Stimulated activated naive CD8-positive, alpha-beta T cell treated with anti-CD3 and anti-CD28 coated beads, Interleukin-15, Interleukin-2, amounts not matched to agents 100 ng/mL and 50 ng/mL, for 24 hours (primary cell): Measurements from ENCODE around the gene TIMP1.

Experiments used
- H3K27ac Mint-ChIP-seq: one replicate; pipeline ENCODE4 v1.8.0; 2021; ENCODE audit warnings: mild to moderate bottlenecking, mixed read lengths
- H3K27me3 Mint-ChIP-seq: one replicate; pipeline ENCODE4 v1.8.0; 2021; ENCODE audit warnings: mixed read lengths
- H3K36me3 Mint-ChIP-seq: one replicate; pipeline ENCODE4 v1.8.0; 2021; ENCODE audit warnings: low read depth, mixed read lengths
- H3K4me1 Mint-ChIP-seq: one replicate; pipeline ENCODE4 v1.8.0; 2021; ENCODE audit warnings: low read depth, mixed read lengths
- H3K4me3 Mint-ChIP-seq: one replicate; pipeline ENCODE4 v1.8.0; 2021; ENCODE audit warnings: mild to moderate bottlenecking, mixed read lengths
- H3K9me3 Mint-ChIP-seq: one replicate; pipeline ENCODE4 v1.8.0; 2021; ENCODE audit warnings: mixed read lengths

The TIMP1 gene

DNA sequence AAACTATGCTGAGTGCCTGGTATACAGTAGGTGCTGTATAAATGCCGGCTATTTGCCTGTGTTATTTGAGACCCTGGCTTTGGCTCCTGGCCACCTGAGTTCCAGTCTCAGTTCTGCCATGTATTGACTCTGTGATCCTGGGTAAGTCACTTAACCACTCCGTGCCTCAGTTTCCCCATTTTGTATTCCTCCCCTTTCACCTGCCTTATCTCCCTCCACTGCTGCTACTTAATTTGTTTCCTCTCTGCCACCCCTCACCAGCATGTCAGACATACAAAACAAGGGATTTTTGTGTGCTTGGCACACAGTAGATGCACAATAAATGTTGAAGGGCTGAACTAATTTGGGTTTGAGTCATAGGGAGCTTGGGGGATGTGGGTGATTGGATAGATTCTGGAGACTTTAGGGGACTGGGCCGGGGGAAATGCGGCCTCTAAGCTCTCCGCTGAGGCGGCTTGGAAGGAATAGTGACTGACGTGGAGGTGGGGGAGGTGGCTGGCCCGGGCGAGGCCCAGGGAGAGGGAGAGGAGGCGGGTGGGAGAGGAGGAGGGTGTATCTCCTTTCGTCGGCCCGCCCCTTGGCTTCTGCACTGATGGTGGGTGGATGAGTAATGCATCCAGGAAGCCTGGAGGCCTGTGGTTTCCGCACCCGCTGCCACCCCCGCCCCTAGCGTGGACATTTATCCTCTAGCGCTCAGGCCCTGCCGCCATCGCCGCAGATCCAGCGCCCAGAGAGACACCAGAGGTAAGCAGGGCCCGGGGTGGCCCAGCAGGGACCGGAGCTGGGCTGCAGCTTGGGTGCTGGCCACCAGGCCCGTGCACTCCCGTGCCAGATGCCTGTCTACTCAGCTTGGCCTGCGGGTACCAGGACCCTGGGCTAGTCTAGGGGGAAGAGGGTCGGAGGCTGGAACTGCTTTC lies at the start of gene TIMP1:
Gene TIMP1 (plus strand): TSS at position 706 of the 917 bp plus-strand sequence. CDS start 980 bp downstream, outside the sequence.
- Mint-ChIP-seq H3K27ac (peak within 1 kb of the TSS; percentile 65), H3K9me3 (no peaks in the 10 kb centered on the region), H3K36me3 (peaks cover 5% of the 10 kb centered on the region), H3K4me3 (peak within 1 kb of the TSS; percentile 51), H3K27me3 (peaks cover 1% of the 10 kb centered on the region), H3K4me1 (peaks cover 54% of the 10 kb centered on the region)

DNA sequence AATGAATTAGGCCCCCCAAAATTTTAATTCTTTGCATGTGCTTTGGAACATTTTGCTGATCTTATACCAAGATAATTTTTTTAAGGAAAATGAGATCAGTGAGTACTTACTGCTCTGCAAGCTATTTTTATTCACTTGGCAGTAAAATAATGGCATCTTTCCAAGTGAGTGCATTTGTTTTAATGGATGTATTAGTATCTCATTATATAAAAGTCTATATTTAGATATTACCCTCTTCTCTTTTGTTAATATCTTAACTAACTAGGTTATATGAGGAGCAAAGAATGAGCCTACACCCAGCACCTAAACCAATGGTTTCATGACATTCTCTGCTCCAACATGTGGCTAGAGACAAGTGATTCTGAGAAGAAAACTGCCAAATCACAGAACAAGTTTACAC lies 42.4 kb upstream of the TIMP1 start:
- no peak overlapping the region for H3K4me3 Mint-ChIP-seq
- no peaks in the 10 kb centered on the region for H3K27me3 Mint-ChIP-seq
- H3K4me1 Mint-ChIP-seq, result peaks cover 4% of the 10 kb centered on the region
- H3K9me3 Mint-ChIP-seq, result no peaks in the 10 kb centered on the region
- H3K27ac Mint-ChIP-seq, result no peak overlapping the region
- H3K36me3 Mint-ChIP-seq, result no peaks in the 10 kb centered on the region

GRCh38 chrX:47540754-47541538 lies 41.3 kb upstream of the TIMP1 start:
- no peaks in the 10 kb centered on the region for H3K9me3 Mint-ChIP-seq

GRCh38 chrX:47543496-47543895 lies 38.7 kb upstream of the TIMP1 start:
- no peaks in the 10 kb centered on the region for H3K36me3 Mint-ChIP-seq
- H3K4me1 Mint-ChIP-seq, result peaks cover 4% of the 10 kb centered on the region
- H3K9me3 Mint-ChIP-seq, result no peaks in the 10 kb centered on the region
- no peak overlapping the region for H3K4me3 Mint-ChIP-seq
- no peaks in the 10 kb centered on the region for H3K27me3 Mint-ChIP-seq
- H3K27ac Mint-ChIP-seq, result no peak overlapping the region

More at GRCh38 chrX:47540754-47541538, 41.3 kb upstream of the TIMP1 start:
- Mint-ChIP-seq H3K4me3 (no peak overlapping the region), H3K4me1 (peaks cover 4% of the 10 kb centered on the region), H3K36me3 (no peaks in the 10 kb centered on the region), H3K27me3 (no peaks in the 10 kb centered on the region), H3K27ac (no peak overlapping the region)

DNA sequence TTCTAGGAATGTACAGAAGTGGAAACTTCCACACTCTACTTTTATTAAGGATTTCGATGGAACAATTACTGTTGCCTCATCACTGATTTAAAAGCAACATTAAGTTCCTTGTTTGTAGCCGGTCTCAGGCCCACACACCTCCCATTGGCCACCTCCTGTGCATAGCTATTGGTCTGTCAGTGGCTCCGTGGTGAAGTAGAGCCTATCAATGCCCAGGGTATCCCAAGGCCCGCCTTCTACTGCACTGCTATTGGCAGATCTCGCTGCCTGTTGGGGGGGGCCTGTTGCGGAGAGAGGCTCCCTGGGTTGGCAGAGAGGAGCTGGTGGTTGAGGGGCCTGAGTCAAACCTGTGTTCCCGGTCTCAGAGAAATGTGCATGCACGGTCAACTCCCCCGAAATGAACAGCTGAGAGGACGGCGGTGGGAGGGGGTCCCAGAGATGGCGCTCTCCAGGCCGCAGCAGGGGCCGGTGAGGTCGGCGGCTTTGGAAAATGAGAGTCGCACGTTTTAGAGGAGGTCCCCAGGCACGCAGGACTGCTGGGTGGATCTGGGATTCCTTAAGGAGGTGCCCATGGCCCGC lies 26.1 kb upstream of the TIMP1 start:
- no peaks in the 10 kb centered on the region for H3K36me3 Mint-ChIP-seq
- peak overlapping the region; percentile 84 for H3K4me3 Mint-ChIP-seq

GRCh38 chrX:47558436-47558835 lies 23.8 kb upstream of the TIMP1 start:
- Mint-ChIP-seq H3K36me3 (peaks cover 3% of the 10 kb centered on the region), H3K27me3 (no peaks in the 10 kb centered on the region), H3K4me3 (no peak overlapping the region), H3K27ac (no peak overlapping the region), H3K4me1 (peaks cover 33% of the 10 kb centered on the region), H3K9me3 (no peaks in the 10 kb centered on the region)

More for the DNA sequence above, 26.1 kb upstream of the TIMP1 start:
- peak overlapping the region; percentile 89 for H3K27ac Mint-ChIP-seq
- H3K9me3 Mint-ChIP-seq, result no peaks in the 10 kb centered on the region
- H3K27me3 Mint-ChIP-seq, result no peaks in the 10 kb centered on the region
- H3K4me1 Mint-ChIP-seq, result peaks cover 22% of the 10 kb centered on the region

- Mint-ChIP-seq H3K4me1 (peaks cover 49% of the 10 kb centered on the region), H3K4me3 (peak overlapping the region; percentile 90), H3K36me3 (peaks cover 16% of the 10 kb centered on the region), H3K27me3 (no peaks in the 10 kb centered on the region), H3K9me3 (no peaks in the 10 kb centered on the region), H3K27ac (peak overlapping the region; percentile 92)
These were observed 21.9 kb upstream of the TIMP1 start for GRCh38 chrX:47560179-47560933.

- Mint-ChIP-seq H3K27ac (peak within 1 kb of the TSS; percentile 92), H3K4me3 (peak within 1 kb of the TSS; percentile 90), H3K36me3 (peaks cover 16% of the 10 kb centered on the region), H3K9me3 (no peaks in the 10 kb centered on the region), H3K27me3 (no peaks in the 10 kb centered on the region), H3K4me1 (peaks cover 45% of the 10 kb centered on the region)
These were observed 21.1 kb upstream of the TIMP1 start, which contains the start of gene ARAF for GRCh38 chrX:47560934-47561658. TSS of gene ARAF (plus strand) at chrX:47561205. CDS start at chrX:47562968, 1,763 bp downstream.

DNA sequence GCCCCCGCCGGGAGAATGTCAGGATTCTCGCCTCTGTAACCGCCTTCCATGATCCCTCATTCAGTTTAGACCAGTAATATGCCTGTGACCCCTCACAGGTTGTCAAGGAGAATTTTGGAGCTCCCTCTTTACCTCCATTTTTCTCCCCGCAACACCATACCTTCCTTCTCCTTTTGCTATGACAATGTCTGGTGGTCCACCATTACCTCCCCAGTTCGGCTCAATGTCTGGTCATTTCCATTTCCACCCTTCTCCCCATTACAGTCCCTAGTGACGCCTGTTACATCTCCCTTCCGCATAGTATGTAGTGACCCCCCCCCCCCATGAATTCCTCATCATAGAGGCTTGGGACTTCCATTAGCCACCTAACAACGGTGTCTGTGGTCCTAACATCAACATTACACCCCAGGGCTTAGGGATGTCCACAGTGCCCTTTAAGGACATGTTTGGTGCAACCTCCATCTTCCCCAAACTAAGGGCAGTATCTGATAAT lies 20.5 kb upstream of the TIMP1 start:
- Mint-ChIP-seq H3K4me1 (peaks cover 42% of the 10 kb centered on the region), H3K36me3 (peaks cover 18% of the 10 kb centered on the region), H3K27me3 (no peaks in the 10 kb centered on the region), H3K27ac (peak overlapping the region; percentile 92), H3K9me3 (no peaks in the 10 kb centered on the region), H3K4me3 (peak overlapping the region; percentile 90)

GRCh38 chrX:47562615-47563243 lies 19.5 kb upstream of the TIMP1 start:
- peaks cover 27% of the 10 kb centered on the region for H3K36me3 Mint-ChIP-seq
- H3K4me3 Mint-ChIP-seq, result peak overlapping the region; percentile 90
- H3K27me3 Mint-ChIP-seq, result no peaks in the 10 kb centered on the region
- H3K9me3 Mint-ChIP-seq, result no peaks in the 10 kb centered on the region
- H3K27ac Mint-ChIP-seq, result peak overlapping the region; percentile 67
- peaks cover 43% of the 10 kb centered on the region for H3K4me1 Mint-ChIP-seq

GRCh38 chrX:47563801-47564315 lies 18.4 kb upstream of the TIMP1 start:
- no peaks in the 10 kb centered on the region for H3K9me3 Mint-ChIP-seq
- H3K4me3 Mint-ChIP-seq, result peak overlapping the region; percentile 76
- H3K36me3 Mint-ChIP-seq, result peaks cover 27% of the 10 kb centered on the region
- no peaks in the 10 kb centered on the region for H3K27me3 Mint-ChIP-seq
- H3K4me1 Mint-ChIP-seq, result peaks cover 43% of the 10 kb centered on the region
- H3K27ac Mint-ChIP-seq, result peak overlapping the region; percentile 94

DNA sequence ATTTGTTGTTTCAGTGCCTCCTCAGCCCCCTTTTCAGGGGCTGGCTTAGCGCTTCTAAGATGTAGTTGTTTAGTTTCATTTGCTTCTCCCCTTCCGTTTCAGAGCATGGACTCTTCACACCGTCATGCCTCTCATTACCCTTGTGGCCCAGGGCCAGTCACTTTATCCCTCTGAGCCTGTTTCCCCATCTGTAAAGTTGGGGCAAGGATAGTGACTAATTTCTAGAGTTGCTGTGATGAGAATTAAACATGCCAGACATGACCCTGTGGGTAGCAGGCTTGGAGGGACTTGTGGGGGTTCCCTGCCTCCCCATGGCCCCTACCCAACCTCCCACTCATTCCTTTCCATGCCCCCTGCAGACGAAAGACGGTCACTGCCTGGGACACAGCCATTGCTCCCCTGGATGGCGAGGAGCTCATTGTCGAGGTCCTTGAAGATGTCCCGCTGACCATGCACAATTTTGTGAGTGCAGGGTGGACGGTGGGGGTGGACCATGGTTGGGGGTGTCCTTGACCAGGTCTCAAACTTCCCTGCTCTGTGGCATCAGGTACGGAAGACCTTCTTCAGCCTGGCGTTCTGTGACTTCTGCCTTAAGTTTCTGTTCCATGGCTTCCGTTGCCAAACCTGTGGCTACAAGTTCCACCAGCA lies 17.7 kb upstream of the TIMP1 start:
- H3K4me1 Mint-ChIP-seq, result peaks cover 43% of the 10 kb centered on the region
- H3K27ac Mint-ChIP-seq, result peak overlapping the region; percentile 94
- H3K36me3 Mint-ChIP-seq, result peaks cover 32% of the 10 kb centered on the region
- H3K9me3 Mint-ChIP-seq, result no peaks in the 10 kb centered on the region
- H3K4me3 Mint-ChIP-seq, result peak overlapping the region; percentile 76
- H3K27me3 Mint-ChIP-seq, result no peaks in the 10 kb centered on the region

- H3K4me3 Mint-ChIP-seq, result no peak overlapping the region
- H3K27ac Mint-ChIP-seq, result no peak overlapping the region
- no peaks in the 10 kb centered on the region for H3K27me3 Mint-ChIP-seq
- no peaks in the 10 kb centered on the region for H3K9me3 Mint-ChIP-seq
- peaks cover 30% of the 10 kb centered on the region for H3K4me1 Mint-ChIP-seq
- peaks cover 44% of the 10 kb centered on the region for H3K36me3 Mint-ChIP-seq
These were observed 15.4 kb upstream of the TIMP1 start for GRCh38 chrX:47566841-47567240.
